IMR-90 (cell line): Measurements from ENCODE around the gene AGXT. TPM values are rescaled to one million over a fixed set of nuclear protein-coding genes. Genes with fewer than 3 reads are reported as not detected.

Experiments used
- ATAC-seq: fragments of 200-7000 bp; cut with Tn5 transposase; 2 replicates; pipeline ENCODE4 v1.9.1; 2020; ENCODE audit warnings: low read depth, mild to moderate bottlenecking, moderate library complexity
- BruUV-seq: library from RNA; stranded (reverse); fragments of 400-500 nt; replicated peaks from 2 replicates; lab custom pipeline; 2021; lab: Mats Ljungman, UMichigan
- CTCF ChIA-PET: fragments of 300-600 bp; formaldehyde crosslinking; extraction: SDS; loops from one replicate; lab custom pipeline; 2021; ENCODE audit warnings: antibody characterized with exemption; lab: Yijun Ruan, JAX
- POLR2A ChIA-PET: fragments of 300-600 bp; sonication (Branson Sonifier 250); formaldehyde crosslinking; loops from one replicate; lab custom pipeline; 2022; ENCODE audit warnings: antibody characterized with exemption; ENCODE audit not compliant: unreplicated experiment; lab: Charles Lee
- DNase-seq: peaks from one replicate; pipeline ENCODE4 v3.0.0; 2013
- H2AFZ ChIP-seq: replicated peaks from 2 replicates; pipeline ENCODE3; 2013; ENCODE audit warnings: low read length, mild to moderate bottlenecking; ENCODE audit not compliant: poor library complexity
- H2AK5ac ChIP-seq: 2 replicates; pipeline ENCODE4 v1.6.1; 2013; ENCODE audit warnings: low read depth, low read length, inconsistent platforms
- H2AK9ac ChIP-seq: replicated peaks from 2 replicates; pipeline ENCODE3; 2013; ENCODE audit warnings: mild to moderate bottlenecking, low read depth, low read length, moderate library complexity; ENCODE audit not compliant: poor library complexity
- H2BK120ac ChIP-seq: 2 replicates; pipeline ENCODE4 v1.6.1; 2013; ENCODE audit warnings: low read depth, low read length, inconsistent platforms
- H2BK15ac ChIP-seq: 3 replicates; pipeline ENCODE4 v1.6.1; 2013; ENCODE audit warnings: low read depth, low read length, inconsistent platforms
- H2BK20ac ChIP-seq: 2 replicates; pipeline ENCODE4 v1.6.1; 2013; ENCODE audit warnings: low read depth, mild to moderate bottlenecking, inconsistent platforms, low read length, moderate library complexity
- H2BK5ac ChIP-seq: 2 replicates; pipeline ENCODE4 v1.6.1; 2013; ENCODE audit warnings: mild to moderate bottlenecking, low read depth, low read length, inconsistent platforms; ENCODE audit not compliant: poor library complexity, severe bottlenecking
- H3K14ac ChIP-seq: replicated peaks from 2 replicates; pipeline ENCODE4 v1.6.1; 2013; ENCODE audit warnings: low read depth, low read length, inconsistent platforms
- H3K18ac ChIP-seq: 2 replicates; pipeline ENCODE4 v1.6.1; 2013; ENCODE audit warnings: low read depth, low read length, control low read depth
- H3K23ac ChIP-seq: 2 replicates; pipeline ENCODE4 v1.6.1; 2013; ENCODE audit warnings: low read depth, low read length, inconsistent platforms
- H3K27ac ChIP-seq: 2 replicates; pipeline ENCODE4 v1.5.1; 2013; ENCODE audit warnings: mild to moderate bottlenecking, control low read depth, low read length; ENCODE audit not compliant: insufficient read depth
- H3K27me3 ChIP-seq: 2 replicates; pipeline ENCODE4 v1.6.1; 2013; ENCODE audit warnings: low read length; ENCODE audit not compliant: control insufficient read depth, insufficient read depth
- H3K36me3 ChIP-seq: 2 replicates; pipeline ENCODE4 v1.6.1; 2013; ENCODE audit warnings: low read length, mixed read lengths; ENCODE audit not compliant: control insufficient read depth, insufficient read depth
- H3K4ac ChIP-seq: 2 replicates; pipeline ENCODE4 v1.6.1; 2013; ENCODE audit warnings: low read depth, low read length, inconsistent platforms
- H3K4me1 ChIP-seq: 2 replicates; pipeline ENCODE4 v1.6.1; 2013; ENCODE audit warnings: low read length, mixed read lengths; ENCODE audit not compliant: control insufficient read depth, insufficient read depth
- H3K4me2 ChIP-seq: 2 replicates; pipeline ENCODE4 v1.6.1; 2013; ENCODE audit warnings: low read depth, mild to moderate bottlenecking, control low read depth, low read length, moderate library complexity
- H3K4me3 ChIP-seq: 2 replicates; pipeline ENCODE4 v1.5.1; 2013; ENCODE audit warnings: low read depth, mild to moderate bottlenecking, control low read depth, low read length, moderate library complexity; ENCODE audit not compliant: insufficient read depth
- H3K56ac ChIP-seq: 2 replicates; pipeline ENCODE4 v1.6.1; 2013; ENCODE audit warnings: low read length, inconsistent platforms; ENCODE audit not compliant: insufficient read depth; ENCODE audit errors: extremely low read depth
- H3K79me1 ChIP-seq, 2 experiments: 2 replicates each; pipeline ENCODE4 v1.6.1; 2013; ENCODE audit warnings: low read length in 2 of 2, inconsistent platforms in 1 of 2, low read depth in 1 of 2
- H3K9ac ChIP-seq: 2 replicates; pipeline ENCODE4 v1.6.1; 2013; ENCODE audit warnings: low read depth, low read length, control low read depth
- H3K9me1 ChIP-seq: 2 replicates; pipeline ENCODE4 v1.6.1; 2013; ENCODE audit warnings: low read length, inconsistent platforms; ENCODE audit not compliant: insufficient read depth
- H3K9me3 ChIP-seq: 2 replicates; pipeline ENCODE4 v1.6.1; 2013; ENCODE audit warnings: low read length; ENCODE audit not compliant: control insufficient read depth, insufficient read depth
- H4K20me1 ChIP-seq: 2 replicates; pipeline ENCODE4 v1.6.1; 2013; ENCODE audit warnings: low read length, inconsistent platforms; ENCODE audit not compliant: insufficient read depth
- H4K5ac ChIP-seq: 2 replicates; pipeline ENCODE4 v1.6.1; 2013; ENCODE audit warnings: mild to moderate bottlenecking, low read depth, low read length, control low read depth
- H4K8ac ChIP-seq, 2 experiments: 2 replicates each; pipeline ENCODE4 v1.6.1; 2013; ENCODE audit warnings: low read depth in 2 of 2, low read length in 2 of 2, control low read depth in 1 of 2, inconsistent platforms in 1 of 2
- H4K91ac ChIP-seq: 2 replicates; pipeline ENCODE4 v1.6.1; 2013; ENCODE audit warnings: low read depth, low read length, inconsistent platforms; ENCODE audit not compliant: insufficient read depth
- CEBPB ChIP-seq: IDR thresholded peaks from 2 replicates; pipeline ENCODE4 v1.6.1; 2012; ENCODE audit warnings: low read depth, low read length, improper control_type of control experiment
- CHD1 ChIP-seq: IDR thresholded peaks from 2 replicates; pipeline ENCODE4 v1.6.1; 2012; ENCODE audit warnings: low read depth, low read length, improper control_type of control experiment
- FOS ChIP-seq: fragments of 150-350 bp; IDR thresholded peaks from 2 replicates; pipeline ENCODE4 v1.6.1; 2016; ENCODE audit warnings: low read depth, low read length
- MAFK ChIP-seq: IDR thresholded peaks from 2 replicates; pipeline ENCODE4 v1.6.1; 2012; ENCODE audit warnings: low read depth, low read length, improper control_type of control experiment
- RCOR1 ChIP-seq: IDR thresholded peaks from 2 replicates; pipeline ENCODE4 v1.6.1; 2012; ENCODE audit warnings: mild to moderate bottlenecking, low read length, improper control_type of control experiment; ENCODE audit not compliant: insufficient replicate concordance
- RFX5 ChIP-seq: IDR thresholded peaks from 2 replicates; pipeline ENCODE4 v1.8.0; 2012; ENCODE audit warnings: low read depth, mild to moderate bottlenecking, low read length, moderate library complexity
- WGBS, 2 experiments: methylation state at CpG; one replicate each; pipeline versions ENCODE4 v1.1.5 to v1.1.7; 2013; ENCODE audit warnings: missing lambda C conversion rate in 2 of 2; ENCODE audit not compliant: insufficient read length in 1 of 2; ENCODE audit errors: extremely low coverage in 2 of 2; 5-methylcytosine and 5-hydroxymethylcytosine counted together
- dilution Hi-C: fragments of 300-500 bp; cut with HindIII; formaldehyde crosslinking; loops from one replicate; pipeline ENCODE4 v1.14.3; 2018; ENCODE audit warnings: low sequenced_read_pairs; ENCODE audit not compliant: unreplicated experiment
- in situ Hi-C: fragments of 300-500 bp; cut with MboI; formaldehyde crosslinking; loops from 3 replicates; pipeline ENCODE4 v1.14.3; 2019; ENCODE audit warnings: low sequenced_read_pairs, inconsistent platforms, mixed read lengths
- intact Hi-C: fragments of 100-400 bp; cut with micrococcal nuclease; formaldehyde crosslinking; loops from 2 replicates; pipeline ENCODE4 v1.10.0; 2022
- polyA plus RNA-seq, 3 experiments: library from polyadenylated mRNA; depleted of rRNA; stranded (reverse); fragments of >200 nt; gene quantifications; 2 replicates each; pipeline ENCODE4 v1.2.3, GENCODE V29; 2012; ENCODE audit warnings: low replicate concordance in 1 of 3
- total RNA-seq: library from RNA; depleted of rRNA; stranded (reverse); fragments of >200 nt; gene quantifications from 2 replicates; pipeline ENCODE4 v1.2.3, GENCODE V29; 2012

Gene AGXT
- total and polyA plus RNA-seq, 2 of the 4 experiments (the other 2 are of a cell fraction) = not detected

- DNase-seq = no peak
These were observed 34.0 kb downstream of the AGXT start for GRCh38 chr2:240902615-240903041.

More at GRCh38 chr2:240902615-240903041, 34.0 kb downstream of the AGXT start:
- Histone ChIP-seq H2BK5ac (no peak overlapping the region), H3K56ac (no peak overlapping the region), H3K4me1 (no peaks in the 10 kb centered on the region), H3K4ac (no peak overlapping the region), H3K18ac (no peak overlapping the region), H3K27me3 (peaks cover 10% of the 10 kb centered on the region; the same call in 1 of the 2 replicates), H3K9ac (no peak overlapping the region), H2BK120ac (no peak overlapping the region), H3K23ac (no peak overlapping the region), H3K4me3 (no peak overlapping the region), H3K9me1 (no peaks in the 10 kb centered on the region), H3K27ac (no peak overlapping the region), H3K4me2 (no peak overlapping the region), H4K8ac (no peak overlapping the region), H2BK20ac (no peak overlapping the region), H4K5ac (no peak overlapping the region), H3K14ac (no peak overlapping the region), H3K9me3 (no peaks in the 10 kb centered on the region), H4K20me1 (no peaks in the 10 kb centered on the region), H4K91ac (no peak overlapping the region), H2AK5ac (no peak overlapping the region), H3K36me3 (no peaks in the 10 kb centered on the region), H3K79me1 (no peaks in the 10 kb centered on the region), H2AFZ (no peak overlapping the region), H2BK15ac (no peak overlapping the region), H2AK9ac (no peak overlapping the region)
- intact Hi-C loops = no loop called here
- ATAC-seq = no peak
- dilution Hi-C loops = no loop called here
- ChIA-PET CTCF (no interaction called here), POLR2A (no interaction called here)
- TF ChIP-seq CEBPB = no peak
- TF ChIP-seq FOS = no peak
- no peak for TF ChIP-seq RFX5
- no peak for TF ChIP-seq CHD1
- TF ChIP-seq MAFK = no peak
- no peak for TF ChIP-seq RCOR1
- 46% methylated on average over 2 of the region's 7 CpGs; no CpG with 5 or more reads in 1 of the 2 experiments for WGBS, 2 experiments
- in situ Hi-C loops = no loop called here
- BruUV-seq = no TSS peak
